GM19025 (cell line): ENCODE results near the gene FRMD8.

ENCODE experiments used
- ATAC-seq: cut with Tn5 transposase; IDR thresholded peaks from one replicate; pipeline ENCODE4 v1.9.1; 2021; ENCODE audit warnings: mild to moderate bottlenecking, low read depth, moderate library complexity; ENCODE audit not compliant: unreplicated experiment

Gene FRMD8

DNA sequence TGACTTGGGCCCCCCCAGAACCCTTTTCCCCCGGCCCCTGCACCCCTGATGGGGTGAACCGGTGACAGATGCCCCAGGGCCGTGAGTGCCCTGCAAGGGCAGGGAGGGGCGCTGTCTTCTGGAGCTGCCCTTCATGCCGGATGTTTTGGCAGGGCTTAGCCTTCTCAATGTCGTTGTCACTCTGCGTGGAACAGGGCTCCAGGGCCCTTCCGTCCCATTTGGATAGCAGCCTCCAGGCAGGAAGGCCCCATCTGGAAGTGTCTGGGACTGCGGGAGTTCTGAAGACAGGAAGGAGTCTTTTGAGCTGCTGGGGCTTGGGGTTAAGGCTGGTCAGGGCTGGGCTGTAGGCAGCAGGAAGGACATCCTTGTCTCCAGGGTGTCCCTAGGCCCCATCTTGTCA, 4.6 kb downstream of the FRMD8 start:
- no peak for ATAC-seq

GRCh38 chr11:65392186-65392829, 5.9 kb downstream of the FRMD8 start:
- no peak for ATAC-seq

- no peak for ATAC-seq
Observed at GRCh38 chr11:65392899-65393298, 6.5 kb downstream of the FRMD8 start.

GRCh38 chr11:65393513-65394079, 7.2 kb downstream of the FRMD8 start:
- ATAC-seq, result no peak

DNA sequence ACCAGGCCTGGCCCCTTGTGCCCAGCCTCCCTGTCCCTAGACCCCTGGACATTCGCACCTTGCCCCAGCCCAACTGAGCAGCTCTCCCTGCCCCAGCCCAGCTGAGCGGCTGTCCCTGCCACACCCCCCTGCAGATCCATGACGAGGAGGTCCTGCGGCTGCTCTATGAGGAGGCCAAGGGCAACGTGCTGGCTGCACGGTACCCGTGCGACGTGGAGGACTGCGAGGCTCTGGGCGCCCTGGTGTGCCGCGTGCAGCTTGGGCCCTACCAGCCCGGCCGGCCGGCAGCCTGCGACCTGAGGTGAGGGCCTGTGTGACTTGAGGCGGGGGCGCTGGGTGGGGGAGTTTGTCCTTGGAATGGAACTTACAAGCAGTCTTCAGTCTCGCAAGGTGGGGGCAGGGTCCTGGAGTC, 7.7 kb downstream of the FRMD8 start:
- ATAC-seq, result no peak

- ATAC-seq, result no peak
Observed at GRCh38 chr11:65395961-65396530, 9.6 kb downstream of the FRMD8 start.

- no peak for ATAC-seq
Observed at GRCh38 chr11:65396769-65397745, 10.6 kb downstream of the FRMD8 start.

DNA sequence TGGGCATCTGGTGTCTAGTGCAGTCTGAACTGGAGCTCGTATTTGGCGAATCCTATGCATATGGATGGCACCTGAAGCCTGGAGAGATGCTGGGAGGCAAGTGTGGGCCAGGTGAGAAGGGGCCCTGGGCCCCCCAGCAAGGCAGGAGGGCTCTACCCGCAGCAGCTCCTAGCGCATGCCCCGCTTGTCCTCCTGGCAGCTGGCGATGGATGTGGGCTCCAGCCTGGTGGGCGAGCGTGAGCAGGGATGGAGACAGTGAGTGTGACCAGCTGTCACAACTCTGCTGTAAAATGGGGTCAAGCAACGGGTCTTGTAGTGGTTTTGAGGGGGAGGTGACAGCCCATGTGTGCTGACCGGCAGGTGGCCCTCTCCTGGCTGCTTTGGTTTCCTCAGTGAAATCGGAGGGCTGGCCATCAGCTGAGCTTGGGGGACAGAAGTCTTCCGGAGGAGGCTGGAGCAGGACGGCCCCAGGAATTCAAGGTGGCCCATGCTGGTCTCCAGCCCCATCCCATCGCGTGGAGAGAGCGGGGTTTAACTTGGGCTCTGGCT, 12.0 kb downstream of the FRMD8 start:
- ATAC-seq, result no peak

DNA sequence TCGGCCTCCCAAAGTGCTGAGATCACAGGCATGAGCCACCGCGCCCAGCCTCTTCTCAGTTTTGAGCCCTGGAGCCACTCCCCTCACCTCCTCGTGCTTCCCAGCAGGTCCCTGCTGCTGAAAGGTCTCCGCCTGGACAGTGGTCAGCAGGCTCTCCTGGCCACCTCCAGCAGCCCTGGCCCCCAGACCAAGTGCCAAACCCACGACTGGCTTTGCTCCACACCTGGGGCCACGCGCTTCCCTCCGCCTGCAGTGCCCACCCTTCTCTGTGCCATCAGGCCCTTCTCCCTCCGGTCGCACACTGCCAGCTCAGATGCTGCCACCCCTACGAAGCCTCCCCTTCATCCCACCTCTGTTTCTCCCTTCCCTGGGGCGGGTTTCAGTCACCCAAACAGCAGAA, 12.8 kb downstream of the FRMD8 start:
- no peak for ATAC-seq

GRCh38 chr11:65399845-65400244, 13.4 kb downstream of the FRMD8 start:
- no peak for ATAC-seq

DNA sequence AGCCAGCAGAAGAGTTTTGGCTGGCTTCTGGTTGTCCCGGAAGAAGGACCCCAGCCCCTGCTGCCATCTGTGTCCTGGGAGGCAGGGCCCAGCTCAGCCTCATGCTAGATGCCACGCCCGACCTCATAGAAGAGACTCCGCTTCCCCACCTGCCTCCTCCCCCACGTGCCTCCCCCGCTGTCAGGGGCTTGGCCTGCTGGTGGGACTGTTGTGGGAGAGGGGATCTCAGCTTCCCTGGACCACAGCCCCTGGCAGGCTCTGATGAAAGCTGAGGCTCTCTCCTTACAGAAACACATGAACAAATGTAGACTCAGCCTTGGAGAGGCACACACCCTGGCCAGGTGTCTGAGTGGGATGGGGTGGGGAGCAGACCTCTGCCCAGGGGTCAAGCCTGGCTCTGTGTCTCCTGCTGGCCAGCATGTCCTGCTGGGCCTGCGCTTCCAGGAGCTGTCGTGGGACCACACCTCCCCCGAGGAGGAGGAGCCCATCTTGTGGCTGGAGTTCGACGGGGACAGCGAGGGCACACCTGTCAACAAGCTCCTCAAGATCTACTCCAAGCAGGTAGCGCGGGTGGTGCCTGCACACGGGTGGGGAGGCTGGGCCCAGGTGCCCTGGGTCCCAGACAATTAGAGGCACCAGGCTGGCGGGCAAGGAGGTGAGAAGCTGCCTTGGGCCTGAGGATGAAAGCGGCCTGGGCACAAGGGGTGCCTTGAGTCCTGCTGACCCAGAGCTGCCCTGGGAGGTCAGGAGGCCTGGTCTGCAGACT, 14.1 kb downstream of the FRMD8 start:
- no peak for ATAC-seq

- no peak for ATAC-seq
Observed at GRCh38 chr11:65401073-65401802, 14.8 kb downstream of the FRMD8 start.

DNA sequence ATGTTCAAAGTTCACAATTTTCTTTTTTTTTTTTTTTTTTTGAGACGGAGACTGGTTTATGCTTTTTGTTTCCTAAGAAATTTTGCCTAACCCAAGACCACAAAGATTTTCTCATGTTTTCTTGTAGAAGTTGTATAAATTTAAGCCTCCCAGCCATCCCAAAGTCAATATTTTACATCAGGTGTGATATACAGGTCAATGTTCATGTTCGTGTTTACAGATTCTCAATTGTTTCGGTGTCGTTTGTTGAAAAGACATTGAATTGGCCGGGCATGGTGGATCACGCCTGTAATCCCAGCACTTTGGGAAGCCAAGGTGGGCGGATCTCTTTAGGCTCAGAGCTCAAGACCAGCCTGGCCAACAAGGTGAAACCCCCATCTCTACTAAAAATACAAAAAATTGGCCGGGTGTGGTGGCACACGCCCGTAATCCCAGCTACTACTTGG, 15.4 kb downstream of the FRMD8 start:
- ATAC-seq, result no peak

DNA sequence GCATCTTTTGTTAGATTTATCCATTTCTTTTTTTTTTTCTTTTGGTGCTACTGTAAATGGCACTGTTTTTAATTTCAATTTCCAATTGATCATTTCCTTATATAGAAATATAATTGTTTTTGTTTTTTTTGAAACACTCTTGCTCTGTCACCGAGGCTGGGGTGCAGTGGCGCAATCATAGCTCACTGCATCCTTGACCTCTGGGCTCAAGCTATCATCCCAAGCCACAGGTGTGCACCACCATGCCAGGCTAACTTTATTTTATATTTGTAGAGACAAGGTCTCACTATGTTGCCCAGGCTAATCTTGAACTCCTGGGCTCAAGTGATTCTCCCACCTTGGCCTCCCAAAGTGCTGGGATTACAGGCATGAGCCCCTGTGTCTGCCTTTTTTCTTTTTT, 16.4 kb downstream of the FRMD8 start:
- ATAC-seq, result no peak

DNA sequence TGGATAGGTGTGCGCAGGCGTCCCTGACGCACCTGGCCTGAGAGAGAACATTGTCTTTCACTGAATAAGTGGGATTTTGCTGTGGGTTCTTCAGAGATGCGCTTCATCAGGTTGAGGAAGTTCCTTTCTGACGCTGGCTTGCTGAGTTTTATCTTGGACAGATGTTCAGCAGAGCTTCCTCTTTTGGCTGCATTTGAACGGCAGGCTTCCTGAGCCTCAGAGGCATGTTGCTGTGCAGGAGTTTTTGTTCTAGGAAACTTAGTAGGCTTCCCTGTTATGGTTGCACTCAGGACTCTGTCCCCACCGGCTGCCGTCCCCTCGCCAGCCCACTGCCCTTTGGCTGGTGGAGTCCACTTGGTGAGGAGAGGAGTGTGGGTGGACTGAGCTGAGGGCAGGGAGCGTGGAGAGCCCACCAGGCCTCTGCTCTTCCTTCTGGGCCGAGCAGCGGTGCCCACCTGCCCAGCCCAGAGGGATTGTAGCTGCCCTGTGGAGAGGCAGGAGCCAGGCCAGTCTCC, 17.2 kb downstream of the FRMD8 start:
- no peak for ATAC-seq

GRCh38 chr11:65404210-65404609, 17.8 kb downstream of the FRMD8 start:
- ATAC-seq, result no peak

DNA sequence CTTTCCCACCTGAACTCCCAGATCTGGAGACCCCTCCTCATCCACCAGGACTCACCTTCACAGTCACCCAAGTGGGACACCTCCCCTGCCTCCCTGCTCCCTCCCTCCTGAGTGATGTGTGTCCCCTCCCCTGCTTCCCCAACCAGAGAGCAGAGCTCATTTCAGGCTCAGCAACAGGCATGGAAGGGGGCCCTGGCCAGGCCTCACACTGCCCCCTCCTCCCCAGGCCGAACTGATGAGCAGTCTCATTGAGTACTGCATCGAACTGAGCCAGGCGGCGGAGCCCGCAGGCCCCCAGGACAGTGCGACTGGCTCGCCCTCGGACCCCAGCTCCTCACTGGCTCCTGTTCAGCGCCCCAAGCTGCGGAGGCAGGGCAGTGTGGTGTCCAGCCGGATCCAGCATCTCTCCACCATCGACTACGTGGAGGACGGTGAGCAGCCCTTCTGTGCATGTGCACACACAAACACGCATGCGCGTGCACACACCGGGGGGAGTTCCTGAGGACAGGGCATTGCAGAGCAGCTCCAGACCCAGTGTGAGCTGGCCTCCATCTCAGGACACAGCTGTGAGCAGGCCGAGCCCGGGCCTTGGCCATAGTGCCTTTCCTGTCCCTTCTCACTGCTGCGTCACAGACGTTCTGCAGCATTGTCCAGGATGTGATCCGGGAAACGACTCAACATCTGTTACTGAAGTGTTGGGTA, 18.4 kb downstream of the FRMD8 start:
- ATAC-seq, result no peak

GRCh38 chr11:65410936-65411680, 24.7 kb downstream of the FRMD8 start:
- no peak for ATAC-seq
